Activated CD8-positive, alpha-beta T cell treated with anti-CD3 and anti-CD28 coated beads for 36 hours (primary cell): ENCODE results near the gene TTC21B. TPM values are rescaled to one million over a fixed set of nuclear protein-coding genes. Genes with fewer than 3 reads are reported as not detected.
"Not testable (repeated sequence)": the region's sequence is repeated elsewhere in the genome, so short reads cannot be mapped to it uniquely, and the experiment has no call there.

Experiments
- ATAC-seq: fragments of 200-7000 bp; cut with Tn5 transposase; one replicate; pipeline ENCODE4 v1.10.0; 2021; ENCODE audit warnings: mild to moderate bottlenecking, moderate library complexity
- CTCF ChIA-PET: fragments of 350-600 bp; sonication (Branson Sonifier 250); formaldehyde crosslinking; loops from one replicate; lab custom pipeline; 2021; ENCODE audit warnings: antibody characterized with exemption; lab: Charles Lee
- POLR2A ChIA-PET: fragments of 350-600 bp; sonication (Branson Sonifier 250); formaldehyde crosslinking; loops from one replicate; lab custom pipeline; 2021; ENCODE audit warnings: antibody characterized with exemption; lab: Charles Lee
- DNase-seq: peaks from one replicate; pipeline ENCODE4 v3.0.0-alpha.2; 2020
- H3K27ac Mint-ChIP-seq: one replicate; pipeline ENCODE4 v1.8.0; 2021; ENCODE audit warnings: mild to moderate bottlenecking, mixed read lengths
- H3K27me3 Mint-ChIP-seq: one replicate; pipeline ENCODE4 v1.8.0; 2021; ENCODE audit warnings: mixed read lengths
- H3K36me3 Mint-ChIP-seq: one replicate; pipeline ENCODE4 v1.8.0; 2021; ENCODE audit warnings: low read depth, mixed read lengths
- H3K4me1 Mint-ChIP-seq: one replicate; pipeline ENCODE4 v1.8.0; 2021; ENCODE audit warnings: low read depth, mixed read lengths
- H3K4me3 Mint-ChIP-seq: one replicate; pipeline ENCODE4 v1.8.0; 2021; ENCODE audit warnings: mild to moderate bottlenecking, moderate library complexity, mixed read lengths
- H3K9me3 Mint-ChIP-seq: one replicate; pipeline ENCODE4 v1.8.0; 2021; ENCODE audit warnings: mixed read lengths
- CTCF ChIP-seq: fragments of 200-600 bp; IDR thresholded peaks from one replicate; pipeline ENCODE4 v1.8.0; 2022; ENCODE audit warnings: antibody characterized with exemption, mild to moderate bottlenecking
- intact Hi-C: fragments of 100-400 bp; cut with micrococcal nuclease; formaldehyde crosslinking; loops from one replicate; pipeline ENCODE4 v1.10.0; 2022
- total RNA-seq, 2 experiments: library from RNA; stranded (reverse); gene quantifications; one replicate each; pipeline ENCODE4 v1.2.3, GENCODE V29; 2021

Gene TTC21B
- total RNA-seq = 10 to 100 TPM; 22.1 to 24.1 TPM

- intact Hi-C loops = loop anchor here (5.0 kb wide), 1 partner anchor 173 kb away; the partner anchor contains the start of gene SCN1A
- Mint-ChIP-seq H3K4me1 (peaks cover 13% of the 10 kb centered on the region), H3K4me3 (peak within 1 kb of the TSS; percentile 55), H3K27ac (peak within 1 kb of the TSS; percentile 42), H3K9me3 (peaks cover 2% of the 10 kb centered on the region), H3K36me3 (peaks cover 7% of the 10 kb centered on the region), H3K27me3 (no peaks in the 10 kb centered on the region)
- peak; percentile 97 for ATAC-seq
- peak; percentile 85 for TF ChIP-seq CTCF
- DNase-seq = peak; percentile 93
- POLR2A ChIA-PET = interaction anchor here (0.6 to 0.9 kb wide), 2 partner anchors 9 to 12 kb away, joined by 3 to 5 read pairs; no protein-coding TSS in a partner anchor
- CTCF ChIA-PET = interaction anchor here (1.0 to 1.9 kb wide), 12 partner anchors 9 to 175 kb away, joined by 3 to 10 read pairs (median 4); partner anchors contain the start of gene SCN1A
Observed at GRCh38 chr2:165953655-165954606, at the start of gene TTC21B. TSS of gene TTC21B (minus strand) at chr2:165953776. CDS start at chr2:165953705, 71 bp downstream.

- CTCF ChIA-PET = no interaction called here
- no peaks in the 10 kb centered on the region for H3K9me3 Mint-ChIP-seq
- H3K27ac Mint-ChIP-seq = no peak overlapping the region
- no peak overlapping the region for H3K4me3 Mint-ChIP-seq
- DNase-seq (no peak), ATAC-seq (no peak)
- no peaks in the 10 kb centered on the region for H3K36me3 Mint-ChIP-seq
- POLR2A ChIA-PET = no interaction called here
- no peak for TF ChIP-seq CTCF
- intact Hi-C loops = no loop called here
- no peaks in the 10 kb centered on the region for H3K4me1 Mint-ChIP-seq
- peaks cover 10% of the 10 kb centered on the region for H3K27me3 Mint-ChIP-seq
Observed at GRCh38 chr2:166000401-166000800, 46.8 kb upstream of the TTC21B start.

- intact Hi-C loops = no loop called here
- no peaks in the 10 kb centered on the region for H3K36me3 Mint-ChIP-seq
- DNase-seq = no peak
Observed at GRCh38 chr2:165990846-165991245, 37.3 kb upstream of the TTC21B start.

GRCh38 chr2:165989851-165990250 lies 36.3 kb upstream of the TTC21B start:
- Mint-ChIP-seq H3K36me3 (no peaks in the 10 kb centered on the region), H3K27me3 (peaks cover 14% of the 10 kb centered on the region), H3K9me3 (no peaks in the 10 kb centered on the region), H3K4me3 (no peak overlapping the region), H3K27ac (no peak overlapping the region), H3K4me1 (no peaks in the 10 kb centered on the region)
- ChIA-PET CTCF (no interaction called here), POLR2A (no interaction called here)
- ATAC-seq = no peak
- TF ChIP-seq CTCF = no peak
- intact Hi-C loops = no loop called here
- no peak for DNase-seq

More at GRCh38 chr2:165990846-165991245, 37.3 kb upstream of the TTC21B start:
- Mint-ChIP-seq H3K4me1 (no peaks in the 10 kb centered on the region), H3K4me3 (no peak overlapping the region), H3K9me3 (no peaks in the 10 kb centered on the region), H3K27ac (no peak overlapping the region), H3K27me3 (peaks cover 8% of the 10 kb centered on the region)
- CTCF ChIA-PET = no interaction called here
- TF ChIP-seq CTCF = no peak
- no peak for ATAC-seq
- POLR2A ChIA-PET = no interaction called here

- ATAC-seq (no peak), DNase-seq (no peak)
- TF ChIP-seq CTCF = no peak
- Mint-ChIP-seq H3K4me3 (no peak overlapping the region), H3K27me3 (peaks cover 29% of the 10 kb centered on the region), H3K27ac (no peak overlapping the region), H3K9me3 (no peaks in the 10 kb centered on the region), H3K36me3 (no peaks in the 10 kb centered on the region), H3K4me1 (no peaks in the 10 kb centered on the region)
- intact Hi-C loops = no loop called here
- POLR2A ChIA-PET = no interaction called here
- CTCF ChIA-PET = interaction anchor here (0.5 kb wide), 1 partner anchor 192 kb away, joined by 3 read pairs; no protein-coding TSS in a partner anchor
Observed at GRCh38 chr2:165985120-165985519, 31.5 kb upstream of the TTC21B start.

GRCh38 chr2:165972161-165972560 lies 18.6 kb upstream of the TTC21B start:
- peaks cover 23% of the 10 kb centered on the region for H3K27me3 Mint-ChIP-seq
- H3K9me3 Mint-ChIP-seq, DNase-seq, ATAC-seq, intact Hi-C loops, H3K36me3 Mint-ChIP-seq, H3K27ac Mint-ChIP-seq, H3K4me3 Mint-ChIP-seq, H3K4me1 Mint-ChIP-seq, POLR2A ChIA-PET: not testable (repeated sequence)
- CTCF ChIA-PET = interaction anchor here (1.7 kb wide), 1 partner anchor 17 kb away, joined by 5 read pairs; no protein-coding TSS in a partner anchor
